Measurements from ENCODE around the gene NPPA.

The NPPA gene

GRCh38 chr1:11856698-11857097 is 9.1 kb upstream of the NPPA start:
- WGBS (ENCODE audit: extremely low coverage, insufficient coverage, insufficient read length): no CpG with 5 or more reads among the region's 3 CpGs
- H3K14ac ChIP-seq (ENCODE audit: low read length): no peak overlapping the region
- H2BK12ac ChIP-seq (ENCODE audit: low read length): no peak overlapping the region
- H3K18ac ChIP-seq (ENCODE audit: low read length): no peak overlapping the region
- H3K9ac ChIP-seq (ENCODE audit: low read length): no peak overlapping the region
- H2AFZ ChIP-seq (ENCODE audit: insufficient read depth, low read length, poor library complexity): no peak overlapping the region
- peaks cover 12 to 19% of the 10 kb centered on the region in 2 experiments for H3K4me1 ChIP-seq (ENCODE audit: control insufficient read depth in 1 of 2, insufficient read depth in 2 of 2, low read length in 2 of 2)
- no peak overlapping the region for H3K4me3 ChIP-seq (ENCODE audit: low read depth, low read length)
- no peak overlapping the region for H3K4ac ChIP-seq (ENCODE audit: low read depth, low read length)
- no peak overlapping the region for H4K8ac ChIP-seq (ENCODE audit: low read depth, low read length)
- H3K79me1 ChIP-seq (ENCODE audit: low read length): peaks cover 4% of the 10 kb centered on the region
- H2BK5ac ChIP-seq (ENCODE audit: low read depth, low read length, poor library complexity): no peak overlapping the region
- no peak overlapping the region for H2AK5ac ChIP-seq (ENCODE audit: low read length)
- H3K36me3 ChIP-seq (ENCODE audit: control insufficient read depth in 1 of 2, insufficient read depth in 2 of 2, low read length in 2 of 2): no peaks in the 10 kb centered on the region
- no peaks in the 10 kb centered on the region for H3K79me2 ChIP-seq (ENCODE audit: control insufficient read depth, insufficient read depth, low read length, poor library complexity)
- H2BK120ac ChIP-seq (ENCODE audit: insufficient read depth, low read length, poor library complexity): no peak overlapping the region
- DNase-seq: no peak
- H3K9me3 ChIP-seq (ENCODE audit: insufficient read depth, low read depth, low read length): no peaks in the 10 kb centered on the region
- H3K4me2 ChIP-seq (ENCODE audit: low read length): no peak overlapping the region
- no peak overlapping the region for H3K27ac ChIP-seq (ENCODE audit: low read depth, low read length)
- H4K91ac ChIP-seq (ENCODE audit: low read depth, low read length): no peak overlapping the region
- no peak overlapping the region for H4K12ac ChIP-seq (ENCODE audit: low read depth, low read length)
- H3K27me3 ChIP-seq (ENCODE audit: insufficient read depth, low read length): no peaks in the 10 kb centered on the region
- no peak overlapping the region for H3K23ac ChIP-seq (ENCODE audit: low read length)

- Histone ChIP-seq H3K27ac (ENCODE audit: low read depth, low read length) (no peak overlapping the region), H3K4ac (ENCODE audit: low read depth, low read length) (no peak overlapping the region), H3K4me1 (ENCODE audit: control insufficient read depth in 1 of 2, insufficient read depth in 2 of 2, low read length in 2 of 2) (peaks cover 12 to 19% of the 10 kb centered on the region in 2 experiments), H2BK120ac (ENCODE audit: insufficient read depth, low read length, poor library complexity) (no peak overlapping the region), H3K4me2 (ENCODE audit: low read length) (no peak overlapping the region), H3K9ac (ENCODE audit: low read length) (no peak overlapping the region), H4K8ac (ENCODE audit: low read depth, low read length) (no peak overlapping the region), H2BK5ac (ENCODE audit: low read depth, low read length, poor library complexity) (no peak overlapping the region), H3K14ac (ENCODE audit: low read length) (no peak overlapping the region), H3K36me3 (ENCODE audit: control insufficient read depth in 1 of 2, insufficient read depth in 2 of 2, low read length in 2 of 2) (no peaks in the 10 kb centered on the region), H4K91ac (ENCODE audit: low read depth, low read length) (no peak overlapping the region), H3K79me2 (ENCODE audit: control insufficient read depth, insufficient read depth, low read length, poor library complexity) (no peaks in the 10 kb centered on the region), H3K27me3 (ENCODE audit: insufficient read depth, low read length) (no peaks in the 10 kb centered on the region), H3K9me3 (ENCODE audit: insufficient read depth, low read depth, low read length) (no peaks in the 10 kb centered on the region), H4K12ac (ENCODE audit: low read depth, low read length) (no peak overlapping the region), H3K18ac (ENCODE audit: low read length) (no peak overlapping the region), H3K4me3 (ENCODE audit: low read depth, low read length) (no peak overlapping the region), H2AFZ (ENCODE audit: insufficient read depth, low read length, poor library complexity) (no peak overlapping the region), H2BK12ac (ENCODE audit: low read length) (no peak overlapping the region), H3K23ac (ENCODE audit: low read length) (no peak overlapping the region), H3K79me1 (ENCODE audit: low read length) (peaks cover 4% of the 10 kb centered on the region), H2AK5ac (ENCODE audit: low read length) (no peak overlapping the region)
- DNase-seq: no peak
- WGBS (ENCODE audit: extremely low coverage, insufficient coverage, insufficient read length): no CpG with 5 or more reads among the region's 8 CpGs
Measured at GRCh38 chr1:11855430-11855829, 7.8 kb upstream of the NPPA start.

- no peak overlapping the region for H2BK12ac ChIP-seq (ENCODE audit: low read length)
- H3K18ac ChIP-seq (ENCODE audit: low read length): no peak overlapping the region
- no peak overlapping the region for H3K4me2 ChIP-seq (ENCODE audit: low read length)
- H3K23ac ChIP-seq (ENCODE audit: low read length): no peak overlapping the region
- H3K4ac ChIP-seq (ENCODE audit: low read depth, low read length): no peak overlapping the region
- no peak overlapping the region for H3K4me3 ChIP-seq (ENCODE audit: low read depth, low read length)
- peaks cover 4% of the 10 kb centered on the region for H3K79me1 ChIP-seq (ENCODE audit: low read length)
- no peak overlapping the region for H2BK120ac ChIP-seq (ENCODE audit: insufficient read depth, low read length, poor library complexity)
- H3K9me3 ChIP-seq (ENCODE audit: insufficient read depth, low read depth, low read length): no peaks in the 10 kb centered on the region
- no peak overlapping the region for H3K27ac ChIP-seq (ENCODE audit: low read depth, low read length)
- no peaks in the 10 kb centered on the region for H3K27me3 ChIP-seq (ENCODE audit: insufficient read depth, low read length)
- H3K14ac ChIP-seq (ENCODE audit: low read length): no peak overlapping the region
- no peak overlapping the region for H2AK5ac ChIP-seq (ENCODE audit: low read length)
- no peak for DNase-seq
- no peaks in the 10 kb centered on the region for H3K36me3 ChIP-seq (ENCODE audit: control insufficient read depth in 1 of 2, insufficient read depth in 2 of 2, low read length in 2 of 2)
- no peak overlapping the region for H2BK5ac ChIP-seq (ENCODE audit: low read depth, low read length, poor library complexity)
- H4K12ac ChIP-seq (ENCODE audit: low read depth, low read length): no peak overlapping the region
- no peak overlapping the region for H2AFZ ChIP-seq (ENCODE audit: insufficient read depth, low read length, poor library complexity)
- peaks cover 10 to 17% of the 10 kb centered on the region in 2 experiments for H3K4me1 ChIP-seq (ENCODE audit: control insufficient read depth in 1 of 2, insufficient read depth in 2 of 2, low read length in 2 of 2)
- H3K79me2 ChIP-seq (ENCODE audit: control insufficient read depth, insufficient read depth, low read length, poor library complexity): no peaks in the 10 kb centered on the region
- H4K8ac ChIP-seq (ENCODE audit: low read depth, low read length): no peak overlapping the region
- WGBS (ENCODE audit: extremely low coverage, insufficient coverage, insufficient read length): no CpG with 5 or more reads among the region's 8 CpGs
- H4K91ac ChIP-seq (ENCODE audit: low read depth, low read length): no peak overlapping the region
- no peak overlapping the region for H3K9ac ChIP-seq (ENCODE audit: low read length)
Measured at GRCh38 chr1:11854519-11854918, 6.9 kb upstream of the NPPA start.

GRCh38 chr1:11851180-11851579 is 3.6 kb upstream of the NPPA start:
- Histone ChIP-seq H3K27ac (ENCODE audit: low read depth, low read length) (no peak overlapping the region), H2AK5ac (ENCODE audit: low read length) (no peak overlapping the region), H3K9me3 (ENCODE audit: insufficient read depth, low read depth, low read length) (no peaks in the 10 kb centered on the region), H3K23ac (ENCODE audit: low read length) (no peak overlapping the region), H3K4me2 (ENCODE audit: low read length) (no peak overlapping the region), H4K8ac (ENCODE audit: low read depth, low read length) (no peak overlapping the region), H2BK120ac (ENCODE audit: insufficient read depth, low read length, poor library complexity) (no peak overlapping the region), H4K12ac (ENCODE audit: low read depth, low read length) (no peak overlapping the region), H3K18ac (ENCODE audit: low read length) (no peak overlapping the region), H3K79me2 (ENCODE audit: control insufficient read depth, insufficient read depth, low read length, poor library complexity) (no peaks in the 10 kb centered on the region), H3K27me3 (ENCODE audit: insufficient read depth, low read length) (no peaks in the 10 kb centered on the region), H3K79me1 (ENCODE audit: low read length) (no peaks in the 10 kb centered on the region), H3K4me3 (ENCODE audit: low read depth, low read length) (no peak overlapping the region), H2BK12ac (ENCODE audit: low read length) (no peak overlapping the region), H4K91ac (ENCODE audit: low read depth, low read length) (no peak overlapping the region), H2BK5ac (ENCODE audit: low read depth, low read length, poor library complexity) (no peak overlapping the region), H3K4ac (ENCODE audit: low read depth, low read length) (no peak overlapping the region), H3K9ac (ENCODE audit: low read length) (no peak overlapping the region), H3K36me3 (ENCODE audit: control insufficient read depth in 1 of 2, insufficient read depth in 2 of 2, low read length in 2 of 2) (peaks cover 15 to 16% of the 10 kb centered on the region in 2 experiments), H3K14ac (ENCODE audit: low read length) (no peak overlapping the region), H3K4me1 (ENCODE audit: control insufficient read depth in 1 of 2, insufficient read depth in 2 of 2, low read length in 2 of 2) (no peaks in the 10 kb centered on the region), H2AFZ (ENCODE audit: insufficient read depth, low read length, poor library complexity) (no peak overlapping the region)
- WGBS (ENCODE audit: extremely low coverage, insufficient coverage, insufficient read length): no CpG with 5 or more reads among the region's 7 CpGs
- DNase-seq: no peak
